SK-N-SH (cell line): ENCODE data around the gene ADAMTS10. TPM values are rescaled to one million over a fixed set of nuclear protein-coding genes. Genes with fewer than 3 reads are reported as not detected.
A peak's percentile ranks its signal among the peaks of the same experiment; 100 is the strongest.

Source experiments
- CTCF ChIA-PET: fragments of 300-600, 350-600 bp; formaldehyde crosslinking; extraction: SDS; loops from one replicate; lab custom pipeline; 2021; lab: Yijun Ruan, JAX
- POLR2A ChIA-PET: fragments of 350-600 bp; sonication (Branson Sonifier 250); formaldehyde crosslinking; extraction: SDS; loops from one replicate; lab custom pipeline; 2020; ENCODE audit warnings: antibody characterized with exemption, inconsistent platforms; lab: Yijun Ruan, JAX
- DNase-seq: peaks from one replicate; pipeline ENCODE4 v3.0.0; 2012
- H2AFZ ChIP-seq: fragments of 200-600 bp; sonication (generic); 2 replicates; pipeline ENCODE4 v1.8.1; 2016; ENCODE audit warnings: antibody characterized with exemption, mild to moderate bottlenecking, low read depth
- H3F3A ChIP-seq: fragments of 200-600 bp; sonication (generic); replicated peaks from 2 replicates; pipeline ENCODE3; 2016; ENCODE audit warnings: antibody characterized with exemption, mild to moderate bottlenecking; ENCODE audit not compliant: insufficient read depth
- H3K27ac ChIP-seq, 2 experiments: fragments of 200-500 bp in 1 of 2; fragments of 200-600 bp in 1 of 2; sonication (Bioruptor generic) in 1 of 2; sonication (generic), shearing (Covaris generic) in 1 of 2; 2 replicates each; pipeline versions ENCODE4 v1.5.1 to v1.6.1; 2014 to 2016; ENCODE audit warnings: low read depth in 2 of 2, inconsistent platforms in 1 of 2, low read length in 1 of 2, mild to moderate bottlenecking in 1 of 2, mixed read lengths in 1 of 2
- H3K27me3 ChIP-seq: fragments of 200-600 bp; sonication (generic), shearing (Covaris generic); 2 replicates; pipeline ENCODE4 v1.6.1; 2016; ENCODE audit warnings: mixed run types; ENCODE audit not compliant: insufficient read depth
- H3K36me3 ChIP-seq, 2 experiments: fragments of 200-500 bp in 1 of 2; fragments of 200-600 bp in 1 of 2; sonication (Bioruptor generic) in 1 of 2; sonication (generic) in 1 of 2; replicated peaks in 1 of 2; 2 replicates each; pipeline versions ENCODE3 to v1.5.1; 2014 to 2016; ENCODE audit warnings: low read length in 1 of 2, mild to moderate bottlenecking in 1 of 2; ENCODE audit not compliant: insufficient read depth in 2 of 2, control insufficient read depth in 1 of 2
- H3K4me1 ChIP-seq, 2 experiments: fragments of 200-500 bp in 1 of 2; fragments of 200-600 bp in 1 of 2; sonication (Bioruptor generic) in 1 of 2; sonication (generic), shearing (Covaris generic) in 1 of 2; 2 replicates each; pipeline versions ENCODE4 v1.5.1 to v1.6.1; 2014 to 2016; ENCODE audit warnings: low read depth in 1 of 2, low read length in 1 of 2, mixed run types in 1 of 2; ENCODE audit not compliant: insufficient read depth in 2 of 2, control insufficient read depth in 1 of 2
- H3K4me2 ChIP-seq: fragments of 200-600 bp; sonication (generic), shearing (Covaris generic); 2 replicates; pipeline ENCODE4 v1.6.1; 2017; ENCODE audit warnings: mixed run types
- H3K4me3 ChIP-seq, 2 experiments: fragments of 200-500 bp in 1 of 2; fragments of 200-600 bp in 1 of 2; sonication (Bioruptor generic) in 1 of 2; sonication (generic), shearing (Covaris generic) in 1 of 2; 2 replicates each; pipeline versions ENCODE4 v1.5.1 to v1.8.1; 2014 to 2016; ENCODE audit warnings: low read depth in 2 of 2, inconsistent platforms in 1 of 2, low read length in 1 of 2, mild to moderate bottlenecking in 1 of 2, mixed read lengths in 1 of 2, moderate library complexity in 1 of 2
- H3K79me2 ChIP-seq: fragments of 200-600 bp; sonication (generic); 2 replicates; pipeline ENCODE4 v1.8.1; 2017; ENCODE audit warnings: mild to moderate bottlenecking; ENCODE audit not compliant: insufficient read depth
- H3K9ac ChIP-seq: fragments of 200-600 bp; sonication (generic); 2 replicates; pipeline ENCODE4 v1.6.1; 2017; ENCODE audit warnings: mixed run types
- H3K9me2 ChIP-seq: fragments of 200-600 bp; sonication (generic); 2 replicates; pipeline ENCODE4 v1.6.1; 2017; ENCODE audit warnings: mixed run types
- H3K9me3 ChIP-seq: fragments of 200-600 bp; sonication (generic); 2 replicates; pipeline ENCODE4 v1.6.1; 2017; ENCODE audit warnings: mixed run types, mild to moderate bottlenecking, moderate library complexity
- H4K20me1 ChIP-seq: fragments of 200-600 bp; sonication (generic); 2 replicates; pipeline ENCODE4 v1.6.1; 2017; ENCODE audit warnings: mild to moderate bottlenecking, mixed run types; ENCODE audit not compliant: insufficient read depth
- CHD2 ChIP-seq: fragments of 150-350 bp; IDR thresholded peaks from 2 replicates; pipeline ENCODE4 v1.6.1; 2018; ENCODE audit warnings: low read length; ENCODE audit not compliant: partially characterized antibody
- CTCF ChIP-seq: fragments of 200-600 bp; sonication (generic); IDR thresholded peaks from 2 replicates; pipeline ENCODE4 v1.6.1; 2017; ENCODE audit warnings: antibody characterized with exemption, mild to moderate bottlenecking, moderate library complexity
- FOSL2 ChIP-seq: IDR thresholded peaks from 2 replicates; pipeline ENCODE4 v1.4.0; 2012; ENCODE audit warnings: low read depth, mild to moderate bottlenecking, moderate library complexity, borderline replicate concordance
- FOXJ3 ChIP-seq: sonication (generic); formaldehyde crosslinking; IDR thresholded peaks from 2 replicates; pipeline ENCODE4 v1.5.1; 2020; ENCODE audit warnings: mild to moderate bottlenecking, missing genetic modification reagents
- MEF2A ChIP-seq: IDR thresholded peaks from 2 replicates; pipeline ENCODE4 v1.4.0; 2012; ENCODE audit warnings: low read depth, borderline replicate concordance
- NFIC ChIP-seq: IDR thresholded peaks from 2 replicates; pipeline ENCODE4 v1.4.0; 2012; ENCODE audit warnings: borderline replicate concordance
- NRF1 ChIP-seq: IDR thresholded peaks from 2 replicates; pipeline ENCODE4 v1.6.1; 2012; ENCODE audit warnings: low read depth, mild to moderate bottlenecking, low read length
- PBX3 ChIP-seq: IDR thresholded peaks from 2 replicates; pipeline ENCODE4; 2012
- TCF12 ChIP-seq: IDR thresholded peaks from 2 replicates; pipeline ENCODE4 v1.4.0; 2012
- TEAD4 ChIP-seq: IDR thresholded peaks from 2 replicates; pipeline ENCODE4 v1.4.0; 2012; ENCODE audit warnings: mild to moderate bottlenecking, borderline replicate concordance; ENCODE audit not compliant: insufficient read depth
- USF2 ChIP-seq: fragments of 150-350 bp; IDR thresholded peaks from 2 replicates; pipeline ENCODE4 v1.6.1; 2017; ENCODE audit warnings: antibody characterized with exemption, low read length, low read depth, borderline replicate concordance
- WGBS: methylation state at CpG from one replicate; pipeline ENCODE4 v1.1.6; 2017; ENCODE audit warnings: low lambda C conversion rate; 5-methylcytosine and 5-hydroxymethylcytosine counted together
- polyA plus RNA-seq, 3 experiments: library from polyadenylated mRNA; depleted of rRNA; stranded (reverse); fragments of >200 nt; gene quantifications; 2 replicates each; pipeline ENCODE4 v1.2.3, GENCODE V29; 2012

The ADAMTS10 gene
- polyA plus RNA-seq, 1 of the 3 experiments (the other 2 are of a cell fraction) = 3.6 TPM

DNA sequence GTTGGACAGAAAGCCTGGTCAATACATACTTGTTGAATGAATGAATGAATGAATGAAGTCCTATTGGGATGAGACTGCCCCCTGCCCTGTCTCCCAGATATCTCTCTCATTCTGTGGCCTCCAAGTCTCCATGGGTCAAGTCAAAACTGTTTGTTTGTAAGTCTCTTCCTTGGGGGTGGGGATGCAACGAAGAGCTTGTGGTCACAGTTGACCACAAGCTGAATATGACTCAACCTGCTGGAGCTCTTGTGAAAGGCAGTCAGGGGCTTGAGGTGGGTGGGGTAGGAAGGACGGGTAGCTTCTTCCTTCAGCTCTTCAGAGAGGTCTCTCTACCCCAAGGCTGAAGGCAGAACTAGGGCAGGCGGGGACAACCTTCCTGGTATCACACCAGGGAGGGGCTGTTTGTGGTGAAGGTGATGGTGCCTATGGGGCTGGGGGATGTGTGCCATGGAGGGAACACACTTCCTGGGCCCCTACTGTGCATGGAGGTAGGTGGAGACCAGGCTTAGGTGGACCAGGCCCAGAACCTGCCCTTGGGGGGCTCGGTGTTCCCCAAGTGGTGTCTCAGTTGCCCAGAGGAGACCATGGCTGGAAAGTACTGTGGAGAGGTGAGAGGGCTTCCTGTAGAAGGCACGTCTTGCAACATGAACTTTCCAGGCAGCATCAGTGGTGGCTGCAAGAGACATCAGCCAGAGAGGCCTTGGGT is 41.3 kb downstream of the ADAMTS10 start:
- H3K9me2 ChIP-seq = no peaks in the 10 kb centered on the region
- peak; percentile 56; the same call in 1 of the 2 replicates for TF ChIP-seq TCF12
- no peak for TF ChIP-seq CHD2
- TF ChIP-seq FOSL2 = peak; percentile 68
- TF ChIP-seq TEAD4 = no peak
- TF ChIP-seq CTCF = 0 out of 2 replicates have a peak, but pooled peaks have one; percentile 6
- peak; percentile 12; the same call in 1 of the 2 replicates for TF ChIP-seq PBX3
- no peak for TF ChIP-seq FOXJ3 (CRISPR knock-in tag)
- TF ChIP-seq NFIC = no peak
- TF ChIP-seq MEF2A = no peak
- TF ChIP-seq NRF1 = no peak
- no peak for TF ChIP-seq USF2
- H3K27ac ChIP-seq = no peak overlapping the region
- H3F3A ChIP-seq = peaks cover 5% of the 10 kb centered on the region
- WGBS = 46% methylated on average over 5 of the region's 5 CpGs
- H3K9ac ChIP-seq = no peak overlapping the region
- no peaks in the 10 kb centered on the region for H4K20me1 ChIP-seq
- H3K4me1 ChIP-seq = peaks cover 0 to 4% of the 10 kb centered on the region in 2 experiments; a peak in 1 of 4 replicates
- CTCF ChIA-PET = interaction anchor here (11.0 kb wide), 1 partner anchor 10 kb away, joined by 120 read pairs; the partner anchor contains the start of gene MYO1F
- no peaks in the 10 kb centered on the region for H3K79me2 ChIP-seq
- no peaks in the 10 kb centered on the region for H3K36me3 ChIP-seq
- no peak overlapping the region for H3K4me3 ChIP-seq
- H3K9me3 ChIP-seq = no peaks in the 10 kb centered on the region
- H3K4me2 ChIP-seq = peak overlapping the region; percentile 34; the same call in 1 of the 2 replicates
- no peak overlapping the region for H2AFZ ChIP-seq
- H3K27me3 ChIP-seq = no peaks in the 10 kb centered on the region
- POLR2A ChIA-PET = interaction anchor here (0.6 kb wide), 1 partner anchor 10 kb away, joined by 4 read pairs; no protein-coding TSS in a partner anchor
- DNase-seq = no peak
